GM23338 (cell line): ENCODE data around the gene WASL. TPM values are rescaled to one million over a fixed set of nuclear protein-coding genes. Genes with fewer than 3 reads are reported as not detected.

Experiments used
- ATAC-seq: fragments of 200-7000 bp; cut with Tn5 transposase; 3 replicates; pipeline ENCODE4 v1.9.1; 2020
- DNase-seq: peaks from one replicate; pipeline ENCODE4 v3.0.0-alpha.2; 2015; ENCODE audit warnings: low spot score
- H2AFZ ChIP-seq: fragments of 200-600 bp; sonication (generic); 2 replicates; pipeline ENCODE4 v1.8.0; 2016; ENCODE audit warnings: antibody characterized with exemption, mild to moderate bottlenecking, moderate library complexity
- H3F3A ChIP-seq: fragments of 200-600 bp; sonication (generic); replicated peaks from 2 replicates; pipeline ENCODE4 v1.8.0; 2017; ENCODE audit warnings: antibody characterized with exemption, mixed run types, low read depth
- H3K27ac ChIP-seq: fragments of 200-600 bp; sonication (generic); 2 replicates; pipeline ENCODE4 v1.6.1; 2016; ENCODE audit warnings: low read depth
- H3K27me3 ChIP-seq: fragments of 200-600 bp; sonication (generic); 2 replicates; pipeline ENCODE4 v1.8.0; 2016; ENCODE audit warnings: mild to moderate bottlenecking, mixed run types, moderate library complexity; ENCODE audit not compliant: insufficient read depth
- H3K36me3 ChIP-seq: fragments of 200-600 bp; sonication (generic); 2 replicates; pipeline ENCODE4 v1.8.0; 2016; ENCODE audit warnings: mild to moderate bottlenecking; ENCODE audit not compliant: insufficient read depth
- H3K4me1 ChIP-seq: fragments of 200-600 bp; sonication (generic); 2 replicates; pipeline ENCODE4 v1.8.0; 2016; ENCODE audit warnings: mild to moderate bottlenecking, moderate library complexity; ENCODE audit not compliant: insufficient read depth
- H3K4me2 ChIP-seq: fragments of 200-600 bp; sonication (generic); 2 replicates; pipeline ENCODE4 v1.7.1; 2017; ENCODE audit warnings: mixed run types
- H3K4me3 ChIP-seq: fragments of 200-600 bp; sonication (generic); 2 replicates; pipeline ENCODE4 v1.6.1; 2016; ENCODE audit warnings: mixed run types
- H3K79me2 ChIP-seq: fragments of 200-600 bp; sonication (generic); replicated peaks from 2 replicates; pipeline ENCODE4 v1.8.0; 2017; ENCODE audit warnings: mild to moderate bottlenecking; ENCODE audit not compliant: insufficient read depth
- H3K9me2 ChIP-seq: fragments of 200-600 bp; sonication (generic); 2 replicates; pipeline ENCODE4 v1.8.0; 2017; ENCODE audit not compliant: insufficient read depth
- H4K20me1 ChIP-seq: fragments of 200-600 bp; sonication (generic); replicated peaks from 2 replicates; pipeline ENCODE4 v1.8.0; 2017; ENCODE audit warnings: mild to moderate bottlenecking; ENCODE audit not compliant: insufficient read depth
- H3K27ac Mint-ChIP-seq: 2 replicates; pipeline ENCODE4 v1.8.0; 2020; ENCODE audit warnings: inconsistent platforms, mild to moderate bottlenecking, moderate library complexity, mixed read lengths
- H3K27me3 Mint-ChIP-seq: 3 replicates; pipeline ENCODE4 v1.8.0; 2022; ENCODE audit warnings: low read depth, mild to moderate bottlenecking, moderate library complexity, mixed read lengths, inconsistent platforms; ENCODE audit not compliant: insufficient read depth, poor library complexity
- H3K36me3 Mint-ChIP-seq: 3 replicates; pipeline ENCODE4 v1.8.0; 2021; ENCODE audit warnings: low read depth, mild to moderate bottlenecking, inconsistent platforms, moderate library complexity, mixed read lengths
- H3K4me1 Mint-ChIP-seq: 3 replicates; pipeline ENCODE4 v1.8.0; 2020; ENCODE audit warnings: mild to moderate bottlenecking, inconsistent platforms, mixed read lengths
- H3K4me3 Mint-ChIP-seq: 3 replicates; pipeline ENCODE4 v1.8.0; 2021; ENCODE audit warnings: moderate library complexity, mild to moderate bottlenecking, inconsistent platforms, mixed read lengths
- H3K9me3 Mint-ChIP-seq: 3 replicates; pipeline ENCODE4 v1.8.0; 2020; ENCODE audit warnings: moderate library complexity, mild to moderate bottlenecking, inconsistent platforms, mixed read lengths
- CREB1 ChIP-seq: fragments of 250-450 bp; sonication (Bioruptor Pico); IDR thresholded peaks from 2 replicates; pipeline ENCODE4 v1.5.0; 2020; ENCODE audit warnings: low read depth, mild to moderate bottlenecking, moderate library complexity
- CTCF ChIP-seq, 2 experiments: fragments of 200-600 bp in 1 of 2; sonication (generic) in 1 of 2; conservative IDR thresholded peaks; 2 replicates each; pipeline versions ENCODE4 v1.5.1 to v1.6.1; 2016 to 2017; ENCODE audit warnings: antibody characterized with exemption in 2 of 2, low read depth in 2 of 2, mild to moderate bottlenecking in 2 of 2, moderate library complexity in 1 of 2
- EZH2 ChIP-seq: fragments of 200-600 bp; sonication (generic); IDR thresholded peaks from one replicate; pipeline ENCODE4 v1.8.0; 2017; ENCODE audit warnings: antibody characterized with exemption, mild to moderate bottlenecking, low read depth; ENCODE audit not compliant: unreplicated experiment
- JUNB ChIP-seq: IDR thresholded peaks from one replicate; pipeline ENCODE4 v1.6.1; 2016; ENCODE audit warnings: antibody characterized with exemption; ENCODE audit not compliant: unreplicated experiment
- NANOG ChIP-seq: IDR thresholded peaks from 2 replicates; pipeline ENCODE4 v1.6.1; 2016; ENCODE audit warnings: antibody characterized with exemption, borderline replicate concordance
- POLR2AphosphoS5 ChIP-seq: IDR thresholded peaks from 2 replicates; pipeline ENCODE4 v1.6.1; 2016; ENCODE audit warnings: antibody characterized with exemption, low read depth
- ZNF114 ChIP-seq: fragments of 250-450 bp; sonication (Bioruptor Pico); IDR thresholded peaks from 2 replicates; pipeline ENCODE4 v1.5.0; 2020; ENCODE audit warnings: mild to moderate bottlenecking, moderate library complexity
- ZNF462 ChIP-seq: fragments of 250-450 bp; sonication (Bioruptor Pico); IDR thresholded peaks from 2 replicates; pipeline ENCODE4 v1.5.0; 2020; ENCODE audit warnings: mild to moderate bottlenecking, moderate library complexity
- polyA plus RNA-seq: library from polyadenylated mRNA; unstranded; fragments of >200 nt; fragmentation: Nextera tagmentation; extraction: Ambion mirVana; gene quantifications from 2 replicates; pipeline ENCODE4 v1.2.1, GENCODE V29; 2016
- total RNA-seq: library from RNA; depleted of rRNA; stranded (reverse); fragments of >200 nt; shearing (Covaris generic); gene quantifications from 2 replicates; pipeline ENCODE4 v1.2.3, GENCODE V29; 2014

The WASL gene
- total and polyA plus RNA-seq, 2 experiments from 2014 or later, result 36.4 to 45.3 TPM

- TF ChIP-seq ZNF462 (CRISPR knock-in tag), result no peak
- no peak for TF ChIP-seq EZH2
Observed at GRCh38 chr7:123752534-123752933, 3.7 kb upstream of the WASL start (continued).

- peaks cover 42% of the 10 kb centered on the region for H3K4me1 Mint-ChIP-seq
- H3K36me3 Mint-ChIP-seq, result peaks cover 3% of the 10 kb centered on the region; the same call in 1 of the 3 replicates
- Histone ChIP-seq H3K4me3 (peak overlapping the region; percentile 82), H3K4me1 (peaks cover 46% of the 10 kb centered on the region), H3K9me2 (no peaks in the 10 kb centered on the region), H4K20me1 (no peaks in the 10 kb centered on the region; the same call in 1 of the 2 replicates), H3K27ac (peak overlapping the region; percentile 57; the same call in 1 of the 2 replicates), H3K4me2 (peak overlapping the region; percentile 59), H3K36me3 (no peaks in the 10 kb centered on the region), H3F3A (peaks cover 7% of the 10 kb centered on the region), H2AFZ (no peak overlapping the region), H3K79me2 (peaks cover 40% of the 10 kb centered on the region), H3K27me3 (no peaks in the 10 kb centered on the region)
- peak overlapping the region; percentile 39; the same call in 2 of the 3 replicates for H3K4me3 Mint-ChIP-seq
- peaks cover 2% of the 10 kb centered on the region for H3K27me3 Mint-ChIP-seq
- H3K9me3 Mint-ChIP-seq, result no peaks in the 10 kb centered on the region
- DNase-seq (no peak), ATAC-seq (no peak)
- H3K27ac Mint-ChIP-seq, result peak overlapping the region; percentile 87
- no peak for TF ChIP-seq CTCF (conservative IDR thresholded peaks at IDR 0.05; ENCODE audit: low read depth in 2 of 2)
- TF ChIP-seq ZNF114, result no peak
- no peak for TF ChIP-seq NANOG
- TF ChIP-seq ZNF462 (CRISPR knock-in tag), result no peak
- no peak for TF ChIP-seq EZH2
- no peak for TF ChIP-seq JUNB
- no peak for TF ChIP-seq POLR2AphosphoS5
- no peak for TF ChIP-seq CREB1 (CRISPR knock-in tag)
Observed at GRCh38 chr7:123751821-123752220, 3.0 kb upstream of the WASL start.
